Measurements from ENCODE around the gene SPAG5. TPM values are rescaled to one million over a fixed set of nuclear protein-coding genes. Genes with fewer than 3 reads are reported as not detected.
A peak's percentile ranks its signal among the peaks of the same experiment; 100 is the strongest.

The SPAG5 gene
- total and polyA plus RNA-seq, 9 of the 15 experiments (the other 6 are each of a cell fraction or from before 2014, with no cell fraction given): 94.4 to 286 (median 151) TPM

DNA sequence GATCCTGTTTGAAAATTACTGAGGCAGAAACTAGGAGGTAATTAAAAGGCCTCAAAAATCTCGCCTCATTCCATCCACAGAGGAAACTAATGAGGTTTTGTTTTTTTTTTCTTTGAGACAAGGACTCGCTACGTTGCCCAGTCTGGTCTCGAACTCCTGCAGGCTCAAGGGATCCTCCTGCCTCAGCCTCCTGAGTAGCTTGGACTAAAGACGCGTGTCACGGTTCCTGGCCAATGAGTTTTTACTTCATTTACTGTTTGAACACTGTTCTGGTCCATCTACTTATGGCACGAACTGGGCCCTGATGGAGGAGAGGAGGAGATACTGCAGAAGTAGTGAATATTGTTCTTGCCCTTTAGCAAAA lies 46.7 kb upstream of the SPAG5 start (continued):
- TF ChIP-seq ZNF707 (CRISPR knock-in tag; conservative IDR thresholded peaks at IDR 0.05) (no peak), CXXC5 (CRISPR knock-in tag; IDR thresholded peaks at IDR 0.05) (no peak), DDX20 (tag; IDR thresholded peaks at IDR 0.05; ENCODE audit: low read depth) (no peak), ZNF140 (CRISPR knock-in tag; IDR thresholded peaks at IDR 0.05) (no peak), HDAC1 (IDR thresholded peaks at IDR 0.05) (no peak), PURB (CRISPR knock-in tag; IDR thresholded peaks at IDR 0.05; ENCODE audit: low read depth) (no peak), NCOR1 (IDR thresholded peaks at IDR 0.05) (no peak), YY1 (IDR thresholded peaks at IDR 0.05; ENCODE audit: borderline replicate concordance in 1 of 3, control insufficient read depth in 1 of 3, extremely low read depth in 1 of 3, insufficient read depth in 3 of 3, insufficient read length in 1 of 3, insufficient replicate concordance in 2 of 3, low read depth in 1 of 3, low read length in 2 of 3) (no peak), RAD51 (IDR thresholded peaks at IDR 0.05; ENCODE audit: borderline replicate concordance, low read depth) (peak; percentile 1; the same call in 1 of the 2 replicates)
- TF ChIP-seq, protein P1, sequence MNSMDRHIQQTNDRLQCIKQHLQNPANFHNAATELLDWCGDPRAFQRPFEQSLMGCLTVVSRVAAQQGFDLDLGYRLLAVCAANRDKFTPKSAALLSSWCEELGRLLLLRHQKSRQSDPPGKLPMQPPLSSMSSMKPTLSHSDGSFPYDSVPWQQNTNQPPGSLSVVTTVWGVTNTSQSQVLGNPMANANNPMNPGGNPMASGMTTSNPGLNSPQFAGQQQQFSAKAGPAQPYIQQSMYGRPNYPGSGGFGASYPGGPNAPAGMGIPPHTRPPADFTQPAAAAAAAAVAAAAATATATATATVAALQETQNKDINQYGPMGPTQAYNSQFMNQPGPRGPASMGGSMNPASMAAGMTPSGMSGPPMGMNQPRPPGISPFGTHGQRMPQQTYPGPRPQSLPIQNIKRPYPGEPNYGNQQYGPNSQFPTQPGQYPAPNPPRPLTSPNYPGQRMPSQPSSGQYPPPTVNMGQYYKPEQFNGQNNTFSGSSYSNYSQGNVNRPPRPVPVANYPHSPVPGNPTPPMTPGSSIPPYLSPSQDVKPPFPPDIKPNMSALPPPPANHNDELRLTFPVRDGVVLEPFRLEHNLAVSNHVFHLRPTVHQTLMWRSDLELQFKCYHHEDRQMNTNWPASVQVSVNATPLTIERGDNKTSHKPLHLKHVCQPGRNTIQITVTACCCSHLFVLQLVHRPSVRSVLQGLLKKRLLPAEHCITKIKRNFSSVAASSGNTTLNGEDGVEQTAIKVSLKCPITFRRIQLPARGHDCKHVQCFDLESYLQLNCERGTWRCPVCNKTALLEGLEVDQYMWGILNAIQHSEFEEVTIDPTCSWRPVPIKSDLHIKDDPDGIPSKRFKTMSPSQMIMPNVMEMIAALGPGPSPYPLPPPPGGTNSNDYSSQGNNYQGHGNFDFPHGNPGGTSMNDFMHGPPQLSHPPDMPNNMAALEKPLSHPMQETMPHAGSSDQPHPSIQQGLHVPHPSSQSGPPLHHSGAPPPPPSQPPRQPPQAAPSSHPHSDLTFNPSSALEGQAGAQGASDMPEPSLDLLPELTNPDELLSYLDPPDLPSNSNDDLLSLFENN (IDR thresholded peaks at IDR 0.05; ENCODE audit: low read depth in 2 of 2, low read length in 2 of 2): no peak

Measured in K562 (cell line).